Adrenal gland (tissue), 12 donors: ENCODE data around the gene SLC23A3. TPM values are rescaled to one million over a fixed set of nuclear protein-coding genes. Genes with fewer than 3 reads are reported as not detected.

ENCODE experiments used
- DNase-seq, 7 donors: peaks; one replicate each; pipeline ENCODE4 v3.0.0-alpha.2; 2019 to 2020
- H3K27ac ChIP-seq, 5 donors: fragments of 200-600 bp; sonication (generic) in 4 of 5; 1 replicate in 3 of 5; 2 replicates in 2 of 5; pipeline versions ENCODE4 v1.5.1 to v1.8.0; 2016 to 2020; ENCODE audit warnings: mild to moderate bottlenecking in 1 of 5
- H3K27me3 ChIP-seq: fragments of 200-600 bp; 2 replicates; pipeline ENCODE4 v1.8.0; 2021
- H3K36me3 ChIP-seq, 2 donors: fragments of 200-600 bp; replicated peaks in 1 of 2; 1 replicate in 1 of 2; 2 replicates in 1 of 2; pipeline versions ENCODE4 v1.5.1 to v1.8.0; 2018 to 2022
- H3K4me1 ChIP-seq, 2 donors: fragments of 200-600 bp; replicated peaks in 1 of 2; 1 replicate in 1 of 2; 2 replicates in 1 of 2; pipeline versions ENCODE4 v1.5.1 to v1.8.0; 2018 to 2021
- H3K4me3 ChIP-seq, 4 donors: fragments of 200-600 bp; sonication (generic) in 3 of 4; one replicate each; pipeline ENCODE4 v1.5.1; 2016 to 2018
- H3K9me3 ChIP-seq, 3 donors: fragments of 200-600 bp; sonication (generic) in 1 of 3; replicated peaks in 1 of 3; 1 replicate in 2 of 3; 2 replicates in 1 of 3; pipeline versions ENCODE4 v1.5.1 to v1.8.0; 2016 to 2021
- POLR2A ChIP-seq, 2 donors: fragments of 450-650 bp; IDR thresholded peaks; one replicate each; pipeline ENCODE4 v1.6.1; 2017; ENCODE audit warnings: antibody characterized with exemption in 2 of 2, mild to moderate bottlenecking in 2 of 2, moderate library complexity in 1 of 2
- WGBS, 4 donors: extraction: QIAGEN DNeasy Blood & Tissue Kit in 2 of 4; methylation state at CpG; one replicate each; pipeline versions ENCODE4 v1.1.5 to v1.1.7; 2013 to 2017; 5-methylcytosine and 5-hydroxymethylcytosine counted together
- intact Hi-C, 2 donors: fragments of 100-400 bp; cut with DNase I; formaldehyde crosslinking; loops; one replicate each; pipeline versions ENCODE4 v1.14.1 to v1.15.0; 2022 to 2023
- polyA plus RNA-seq, 3 donors: library from polyadenylated mRNA; stranded (reverse); fragments of 200-250 nt in 2 of 3; fragments of 350-450 nt in 1 of 3; fragmentation: Illumina TruSeq in 1 of 3; extraction: RNeasy Lipid Tissue Mini Kit (QIAGEN cat#74804) in 1 of 3; gene quantifications; one replicate each; pipeline ENCODE4 v1.2.3, GENCODE V29; 2013 to 2014
- total RNA-seq, 9 donors: library from RNA; depleted of rRNA in 4 of 9; stranded (reverse); fragments of >200 nt in 4 of 9; fragments of 120-200 nt in 1 of 9; fragmentation: NEBNext Ultra II Directional in 1 of 9; extraction: Animal tissue kit (Norgen Biotek cat#: 25700) in 1 of 9; gene quantifications; one replicate each; pipeline versions ENCODE4 v1.1.0 to v1.2.4, GENCODE V29; 2013 to 2023
- TF ChIP-seq, protein P1 (sequence below), 6 experiments: fragments of 450-650 bp in 4 of 6; fragments of 200-600 bp in 2 of 6; sonication (generic) in 1 of 6; IDR thresholded peaks; 1 replicate in 5 of 6; 2 replicates in 1 of 6; pipeline versions ENCODE4 v1.5.1 to v1.8.0; 2016 to 2021; ENCODE audit warnings: antibody characterized with exemption in 6 of 6, mild to moderate bottlenecking in 2 of 6, moderate library complexity in 1 of 6
- donor health status: healthy with polysubstance abuse.
- donor health status: Bipolar disorder and iron deficiency.
- donor health status: DM: yes; HTN: yes; CAD: no.
- donor health status: DM: no; HTN: no; CAD: no.
- donor health status: DM: no; HTN: no; CAD: no.
- donor health status: DM: yes; HTN: yes; CAD: no.

SLC23A3 gene
- total and polyA plus RNA-seq, 12 donors = 0.11 to 4.3 (median 0.84) TPM; not detected in 2

DNA sequence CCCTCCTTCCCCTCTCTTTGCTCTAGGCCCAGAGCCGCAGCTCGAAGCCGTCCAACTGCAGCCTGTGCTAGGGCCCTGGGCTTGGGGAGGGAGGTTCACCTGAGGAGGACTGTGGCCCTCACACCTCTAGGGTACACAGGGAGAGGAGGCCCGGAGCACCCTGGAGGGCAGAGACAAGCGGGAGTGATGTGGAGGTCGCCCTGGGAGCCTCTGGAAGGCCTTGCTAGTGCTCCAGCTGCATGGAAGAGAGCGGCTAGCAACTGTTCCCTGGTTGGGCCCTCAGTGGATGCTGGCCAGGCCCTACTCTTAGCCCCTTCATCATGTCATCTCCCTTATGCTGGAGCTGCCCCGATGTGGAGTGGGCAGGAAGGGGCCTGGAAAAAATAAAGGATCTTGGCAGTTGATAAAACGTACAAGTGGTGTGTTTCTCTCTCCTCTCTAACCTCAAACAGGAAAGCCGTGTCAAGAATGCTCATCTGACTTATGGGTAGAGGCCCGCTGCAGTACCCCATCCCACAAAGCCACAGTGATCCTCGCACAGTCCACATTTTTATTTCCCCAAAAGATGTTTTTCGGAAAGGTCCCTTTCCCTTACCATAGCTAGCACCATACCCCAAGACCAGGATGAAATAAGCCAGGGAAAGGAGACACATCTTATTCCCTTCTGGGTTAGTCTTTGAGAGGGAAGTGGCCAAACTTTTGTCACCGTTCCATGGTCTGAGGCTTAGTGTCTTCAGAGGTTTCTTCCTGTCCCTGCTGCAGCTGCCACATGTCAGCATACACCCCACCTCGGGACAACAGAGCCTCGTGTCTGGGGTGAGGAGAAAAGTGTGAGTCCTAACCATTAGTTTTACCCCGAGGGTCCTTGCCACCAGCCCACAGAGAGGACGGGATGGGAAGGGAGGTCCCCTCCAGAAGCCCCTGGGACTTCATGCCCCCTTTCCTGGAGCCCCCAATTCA is 39.7 kb upstream of the SLC23A3 start:
- Histone ChIP-seq H3K4me3 (no peak overlapping the region), H3K9me3 (no peaks in the 10 kb centered on the region), H3K36me3 (peaks cover 0 to 56% of the 10 kb centered on the region in 2 donors), H3K4me1 (peaks cover 7 to 14% of the 10 kb centered on the region in 2 donors), H3K27ac (no peak overlapping the region), H3K27me3 (no peaks in the 10 kb centered on the region)
- intact Hi-C loops = loop anchor here (5.0 to 10.0 kb wide), 2 partner anchors 37 to 45 kb away; partner anchors contain the start of genes NHEJ1 (in 1 of the 2) and SLC23A3 (in 1 of the 2)
- peak in 1 of 7 donors; percentile 18 for DNase-seq
- TF ChIP-seq POLR2A (IDR thresholded peaks at IDR 0.05) = no peak
- TF ChIP-seq, protein P1, sequence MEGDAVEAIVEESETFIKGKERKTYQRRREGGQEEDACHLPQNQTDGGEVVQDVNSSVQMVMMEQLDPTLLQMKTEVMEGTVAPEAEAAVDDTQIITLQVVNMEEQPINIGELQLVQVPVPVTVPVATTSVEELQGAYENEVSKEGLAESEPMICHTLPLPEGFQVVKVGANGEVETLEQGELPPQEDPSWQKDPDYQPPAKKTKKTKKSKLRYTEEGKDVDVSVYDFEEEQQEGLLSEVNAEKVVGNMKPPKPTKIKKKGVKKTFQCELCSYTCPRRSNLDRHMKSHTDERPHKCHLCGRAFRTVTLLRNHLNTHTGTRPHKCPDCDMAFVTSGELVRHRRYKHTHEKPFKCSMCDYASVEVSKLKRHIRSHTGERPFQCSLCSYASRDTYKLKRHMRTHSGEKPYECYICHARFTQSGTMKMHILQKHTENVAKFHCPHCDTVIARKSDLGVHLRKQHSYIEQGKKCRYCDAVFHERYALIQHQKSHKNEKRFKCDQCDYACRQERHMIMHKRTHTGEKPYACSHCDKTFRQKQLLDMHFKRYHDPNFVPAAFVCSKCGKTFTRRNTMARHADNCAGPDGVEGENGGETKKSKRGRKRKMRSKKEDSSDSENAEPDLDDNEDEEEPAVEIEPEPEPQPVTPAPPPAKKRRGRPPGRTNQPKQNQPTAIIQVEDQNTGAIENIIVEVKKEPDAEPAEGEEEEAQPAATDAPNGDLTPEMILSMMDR (IDR thresholded peaks at IDR 0.05) = no peak
- 78 to 83% (median 82%) methylated on average over 17 to 18 of the region's 18 CpGs for WGBS, 4 donors

DNA sequence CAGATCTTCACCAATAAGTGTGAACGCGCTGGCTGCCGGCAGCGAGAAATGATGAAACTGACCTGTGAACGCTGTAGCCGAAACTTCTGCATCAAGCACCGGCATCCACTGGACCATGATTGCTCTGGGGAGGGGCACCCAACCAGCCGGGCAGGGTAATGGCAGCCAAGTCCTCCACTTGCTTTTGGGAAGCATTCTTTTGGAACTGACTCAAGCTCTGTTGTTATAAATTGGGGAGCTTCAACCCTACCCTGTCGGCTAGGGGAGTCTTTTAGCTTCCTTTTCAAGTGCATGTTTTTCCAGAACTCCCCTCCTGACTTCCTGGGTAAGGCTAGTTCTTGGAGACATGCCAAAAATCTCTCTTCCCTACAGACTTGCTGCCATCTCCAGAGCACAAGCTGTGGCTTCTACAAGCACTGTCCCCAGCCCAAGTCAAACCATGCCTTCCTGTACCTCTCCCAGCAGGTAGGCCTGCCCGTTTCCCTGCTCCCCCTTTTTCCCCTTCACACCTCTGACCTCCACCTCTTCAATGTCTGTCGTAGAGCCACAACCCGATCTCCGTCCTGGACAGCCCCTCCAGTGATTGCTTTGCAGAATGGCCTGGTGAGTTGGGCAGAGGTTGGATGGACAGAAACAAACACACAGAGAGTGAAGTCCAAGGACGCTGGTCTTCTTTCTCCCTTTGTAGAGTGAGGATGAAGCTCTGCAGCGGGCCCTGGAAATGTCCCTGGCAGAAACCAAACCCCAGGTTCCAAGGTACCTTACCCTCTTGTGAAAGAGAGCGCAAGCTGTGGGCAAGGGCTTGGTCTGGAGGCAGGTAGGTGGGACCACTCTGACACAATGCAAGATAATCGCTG is 38.3 kb upstream of the SLC23A3 start:
- Histone ChIP-seq H3K9me3 (no peaks in the 10 kb centered on the region), H3K36me3 (peaks cover 0 to 42% of the 10 kb centered on the region in 2 donors), H3K27ac (peak overlapping the region in 2 of 5 donors; percentile 95 to 97), H3K27me3 (no peaks in the 10 kb centered on the region), H3K4me3 (peak overlapping the region in 1 of 4 donors; percentile 90), H3K4me1 (peaks cover 7 to 14% of the 10 kb centered on the region in 2 donors)
- no peak for TF ChIP-seq POLR2A (IDR thresholded peaks at IDR 0.05)
- TF ChIP-seq, protein P1 (IDR thresholded peaks at IDR 0.05) = no peak
- peak in 1 of 7 donors; percentile 19 for DNase-seq
- intact Hi-C loops = no loop called here
- 65 to 77% (median 74%) methylated on average over 17 of the region's 17 CpGs for WGBS, 4 donors

GRCh38 chr2:219207134-219207883 is 37.5 kb upstream of the SLC23A3 start:
- 15 to 22% (median 18%) methylated on average over 14 to 22 of the region's 22 CpGs for WGBS, 4 donors
- Histone ChIP-seq H3K27me3 (no peaks in the 10 kb centered on the region), H3K4me3 (peak overlapping the region in 2 of 4 donors; percentile 56 to 90), H3K36me3 (peaks cover 0 to 33% of the 10 kb centered on the region in 2 donors), H3K9me3 (no peaks in the 10 kb centered on the region), H3K27ac (peak overlapping the region; percentile 46 to 97 (median 95)), H3K4me1 (peaks cover 7 to 14% of the 10 kb centered on the region in 2 donors)
- DNase-seq = peak in 1 of 7 donors; percentile 27
- no peak for TF ChIP-seq POLR2A (IDR thresholded peaks at IDR 0.05)
- TF ChIP-seq, protein P1 (IDR thresholded peaks at IDR 0.05) = no peak
- intact Hi-C loops = no loop called here
